ENCODE data around the gene KHNYN. TPM values are rescaled to one million over a fixed set of nuclear protein-coding genes. Genes with fewer than 3 reads are reported as not detected.

Gene KHNYN
- total RNA-seq (10 to 100 TPM; 41.1 to 84.8 (median 67.8) TPM), polyA plus RNA-seq (10 to 100 TPM; 35.1 to 44.4 TPM)
- long read RNA-seq, donor 1, transcript KHNYN-206 (8 exons, 2,443 nt) = major isoform, 8 of 43 reads
- long read RNA-seq, donor 1, partial matches to known transcripts = 5 of 43 reads
- long read RNA-seq, donor 1, other reads (novel, unspliced or antisense) = 25 of 43 reads
- long read RNA-seq, donor 2, partial matches to known transcripts = 7 of 45 reads
- long read RNA-seq, donor 2, other reads (novel, unspliced or antisense) = 35 of 45 reads
- long read RNA-seq, donor 3, transcript KHNYN-202 (8 exons, 3,359 nt) = major isoform, 43 of 111 reads
- long read RNA-seq, donor 3, partial matches to known transcripts = 48 of 111 reads
- long read RNA-seq, donor 3, other reads (novel, unspliced or antisense) = 17 of 111 reads

- no peaks in the 10 kb centered on the region for H3K27me3 ChIP-seq
- TF ChIP-seq CTCF (IDR thresholded peaks at IDR 0.05) (peak in 2 of 3 donors; percentile 7 to 24), EP300 (IDR thresholded peaks at IDR 0.05) (peak; percentile 47), POLR2A (IDR thresholded peaks at IDR 0.05) (peak; percentile 97)
- H3K27ac ChIP-seq = peak within 1 kb of the TSS; percentile 92 to 99
- H3K4me3 ChIP-seq = peak within 1 kb of the TSS; percentile 71
- no peaks in the 10 kb centered on the region for H3K36me3 ChIP-seq
- intact Hi-C loops (cut with DNase I) = loop anchor here (1.0 to 5.0 kb wide), 4 partner anchors 61 to 187 kb away; partner anchors contain the start of genes NFATC4 (in 1 of the 4) and TINF2 (in 1 of the 4)
- H3K9me3 ChIP-seq = no peaks in the 10 kb centered on the region
- DNase-seq = peak; percentile 92 to 94 (median 93)
- H3K4me1 ChIP-seq (ENCODE audit: insufficient read depth) = peaks cover 15% of the 10 kb centered on the region
- 4 to 8% (median 7%) methylated on average over 35 to 57 of the region's 57 CpGs for WGBS, 3 donors
These were observed at the start of gene KHNYN, which contains the start of gene CBLN3 for GRCh38 chr14:24429395-24430142. Gene KHNYN (plus strand): TSS chr14:24429954. CDS start chr14:24430731, 777 bp downstream. Gene CBLN3 (minus strand): TSS chr14:24429668. CDS start chr14:24429054, 614 bp downstream.

GRCh38 chr14:24381363-24382063, 48.2 kb upstream of the KHNYN start:
- H3K9me3 ChIP-seq = no peaks in the 10 kb centered on the region
- no peak overlapping the region for H3K27ac ChIP-seq
- no peak overlapping the region for H3K4me3 ChIP-seq
- WGBS, 3 donors = 58 to 74% (median 66%) methylated on average over 8 of the region's 8 CpGs
- no peak for DNase-seq
- intact Hi-C loops (cut with DNase I) = no loop called here
- TF ChIP-seq CTCF (IDR thresholded peaks at IDR 0.05) (no peak), EP300 (IDR thresholded peaks at IDR 0.05) (no peak), POLR2A (IDR thresholded peaks at IDR 0.05) (no peak)
- H3K4me1 ChIP-seq (ENCODE audit: insufficient read depth) = no peaks in the 10 kb centered on the region
- H3K27me3 ChIP-seq = no peaks in the 10 kb centered on the region
- H3K36me3 ChIP-seq = no peaks in the 10 kb centered on the region

GRCh38 chr14:24382064-24382371, 47.7 kb upstream of the KHNYN start:
- intact Hi-C loops (cut with DNase I) = no loop called here
- TF ChIP-seq POLR2A (IDR thresholded peaks at IDR 0.05) (no peak), EP300 (IDR thresholded peaks at IDR 0.05) (no peak), CTCF (IDR thresholded peaks at IDR 0.05) (no peak)
- no peaks in the 10 kb centered on the region for H3K27me3 ChIP-seq
- H3K9me3 ChIP-seq = no peaks in the 10 kb centered on the region
- no peak overlapping the region for H3K27ac ChIP-seq
- no peaks in the 10 kb centered on the region for H3K4me1 ChIP-seq (ENCODE audit: insufficient read depth)
- H3K36me3 ChIP-seq = no peaks in the 10 kb centered on the region
- WGBS, 3 donors = 24 to 61% (median 52%) methylated on average over 4 of the region's 4 CpGs
- DNase-seq = no peak
- no peak overlapping the region for H3K4me3 ChIP-seq

GRCh38 chr14:24384169-24384568, 45.6 kb upstream of the KHNYN start:
- H3K27me3 ChIP-seq = no peaks in the 10 kb centered on the region
- TF ChIP-seq EP300 (IDR thresholded peaks at IDR 0.05) (no peak), POLR2A (IDR thresholded peaks at IDR 0.05) (no peak), CTCF (IDR thresholded peaks at IDR 0.05) (no peak)
- no peak for DNase-seq
- no peaks in the 10 kb centered on the region for H3K9me3 ChIP-seq
- no peak overlapping the region for H3K4me3 ChIP-seq
- no peaks in the 10 kb centered on the region for H3K36me3 ChIP-seq
- WGBS, 3 donors = 77 to 89% (median 81%) methylated on average over 4 of the region's 4 CpGs
- intact Hi-C loops (cut with DNase I) = no loop called here
- no peak overlapping the region for H3K27ac ChIP-seq
- H3K4me1 ChIP-seq (ENCODE audit: insufficient read depth) = peaks cover 2% of the 10 kb centered on the region

Measured in ovary (tissue), 10 donors.